GM18873 (cell line): ENCODE data around the gene RTL1.

Source experiments
- ATAC-seq: cut with Tn5 transposase; IDR thresholded peaks from one replicate; pipeline ENCODE4 v1.9.1; 2021; ENCODE audit warnings: mild to moderate bottlenecking, moderate library complexity, moderate number of reproducible peaks; ENCODE audit not compliant: unreplicated experiment, low FRiP score

Gene RTL1

GRCh38 chr14:100854435-100854834 is 49.1 kb downstream of the RTL1 start:
- ATAC-seq = no peak

- no peak for ATAC-seq
Measured at GRCh38 chr14:100851946-100852620, 51.4 kb downstream of the RTL1 start.

GRCh38 chr14:100851586-100851916 is 52.0 kb downstream of the RTL1 start:
- no peak for ATAC-seq

GRCh38 chr14:100850841-100851585 is 52.5 kb downstream of the RTL1 start:
- no peak for ATAC-seq

GRCh38 chr14:100849115-100849781 is 54.3 kb downstream of the RTL1 start:
- no peak for ATAC-seq

- ATAC-seq = no peak
Measured at GRCh38 chr14:100846309-100846859, 57.1 kb downstream of the RTL1 start.

GRCh38 chr14:100845341-100845740 is 58.2 kb downstream of the RTL1 start:
- ATAC-seq = no peak

GRCh38 chr14:100844846-100845245 is 58.7 kb downstream of the RTL1 start:
- no peak for ATAC-seq

GRCh38 chr14:100844421-100844820 is 59.1 kb downstream of the RTL1 start:
- ATAC-seq = no peak

GRCh38 chr14:100844082-100844408 is 59.5 kb downstream of the RTL1 start:
- no peak for ATAC-seq

GRCh38 chr14:100842799-100843198 is 60.7 kb downstream of the RTL1 start:
- ATAC-seq = no peak

- no peak for ATAC-seq
Measured at GRCh38 chr14:100841761-100842403, 61.6 kb downstream of the RTL1 start.

GRCh38 chr14:100841066-100841760 is 62.3 kb downstream of the RTL1 start:
- no peak for ATAC-seq

GRCh38 chr14:100840286-100841065 is 63.0 kb downstream of the RTL1 start:
- ATAC-seq = no peak

GRCh38 chr14:100839681-100840111 is 63.8 kb downstream of the RTL1 start:
- no peak for ATAC-seq

GRCh38 chr14:100839315-100839585 is 64.3 kb downstream of the RTL1 start:
- ATAC-seq = no peak

- ATAC-seq = no peak
Measured at GRCh38 chr14:100838493-100839314, 64.8 kb downstream of the RTL1 start.

GRCh38 chr14:100837805-100838350 is 65.6 kb downstream of the RTL1 start:
- ATAC-seq = no peak
